Skeletal muscle cell (primary cell): ENCODE data around the gene ALDH3A2.

Experiments
- DNase-seq: peaks from one replicate; pipeline ENCODE4 v3.0.0-alpha.2; 2010; ENCODE audit warnings: low read depth
- H3K4me3 ChIP-seq: 2 replicates; pipeline ENCODE4 v1.5.1; 2011; ENCODE audit warnings: low read depth, mild to moderate bottlenecking, control low read depth, low read length, moderate library complexity

The ALDH3A2 gene

GRCh38 chr17:19648475-19649273 lies at the start of gene ALDH3A2:
Gene ALDH3A2, plus strand, starts transcription at chr17:19648751. Its CDS starts 221 bp downstream, at chr17:19648972.
- peak; percentile 64 for DNase-seq
- H3K4me3 ChIP-seq, result peak within 1 kb of the TSS; percentile 69

DNA sequence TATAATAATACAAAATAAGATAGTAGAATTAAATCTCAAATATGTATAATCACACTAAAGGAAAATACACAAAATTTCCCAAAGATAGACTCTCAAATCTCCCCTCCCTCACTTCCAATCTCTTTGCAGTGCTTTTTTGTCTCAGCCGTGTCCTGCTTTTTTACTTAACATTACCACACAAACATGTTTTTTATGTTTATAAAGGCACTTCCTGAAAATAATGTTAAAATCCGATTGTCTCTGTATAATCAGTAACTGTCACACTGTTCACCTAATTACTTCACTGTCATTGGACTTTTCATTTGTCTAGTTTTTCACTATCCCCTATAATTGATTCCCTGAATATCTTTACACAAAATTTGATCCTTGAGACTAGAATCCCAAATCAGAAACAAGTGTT lies 38.2 kb upstream of the ALDH3A2 start:
- DNase-seq, result no peak
- H3K4me3 ChIP-seq, result no peak overlapping the region

GRCh38 chr17:19610879-19611278 lies 37.7 kb upstream of the ALDH3A2 start:
- no peak overlapping the region for H3K4me3 ChIP-seq
- DNase-seq, result no peak

DNA sequence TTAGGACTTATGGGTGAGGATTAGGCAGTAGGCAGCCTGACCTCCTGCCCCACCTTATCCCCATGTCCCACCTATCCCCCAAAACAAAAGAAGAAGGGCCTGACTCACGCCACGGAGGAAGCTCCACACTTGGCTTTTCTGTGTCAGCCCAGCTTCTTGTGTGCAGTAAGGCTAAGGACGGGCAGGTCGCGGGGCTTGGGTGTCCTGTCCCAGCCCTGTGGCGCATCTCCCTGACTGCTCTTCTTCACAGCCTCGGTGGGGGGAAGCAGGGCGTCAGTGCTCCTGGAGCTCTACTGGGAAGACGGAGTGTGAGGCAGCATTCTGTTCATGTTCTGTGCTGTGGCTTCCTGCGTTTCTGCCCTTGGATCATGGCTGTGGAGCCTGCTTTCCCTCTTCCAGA lies 34.6 kb upstream of the ALDH3A2 start:
- H3K4me3 ChIP-seq, result no peak overlapping the region
- DNase-seq, result no peak

DNA sequence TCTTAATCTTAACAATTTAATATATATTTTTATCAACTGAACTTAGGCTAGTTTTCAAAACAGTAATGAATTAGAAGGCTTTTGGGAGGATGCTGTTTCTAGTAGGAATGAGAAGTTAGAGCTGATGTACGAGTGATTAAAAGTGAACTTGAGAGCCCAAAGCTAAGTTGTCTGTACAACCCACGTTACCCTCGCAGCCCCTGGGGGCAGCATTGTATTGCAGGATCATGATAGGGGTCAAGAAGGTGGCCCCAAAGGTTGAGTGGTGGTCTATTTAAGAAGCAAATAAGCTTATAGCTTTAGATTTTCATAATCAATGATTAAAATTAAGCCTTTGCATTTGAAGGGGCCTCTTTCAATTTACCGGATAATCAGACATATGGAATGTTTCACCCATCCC lies 33.7 kb upstream of the ALDH3A2 start:
- no peak overlapping the region for H3K4me3 ChIP-seq
- no peak for DNase-seq

DNA sequence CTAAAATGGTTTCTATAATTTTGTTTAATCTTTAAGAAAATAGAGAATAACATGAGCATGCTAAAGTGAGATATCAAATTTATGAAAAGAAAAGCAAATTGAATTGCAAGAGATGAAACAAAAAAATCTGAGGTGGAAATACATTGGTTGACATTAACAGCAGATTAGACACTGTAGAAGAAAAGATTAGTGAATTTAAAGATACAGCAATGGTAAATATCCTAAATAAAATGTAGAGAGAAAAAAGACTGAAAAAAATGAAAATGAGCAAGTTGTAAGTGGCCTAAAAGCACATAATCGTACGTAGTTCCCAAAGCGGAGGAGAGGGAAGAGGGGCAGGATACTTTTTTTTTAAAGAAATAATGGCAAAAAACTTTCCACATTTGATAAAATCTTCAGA lies 30.5 kb upstream of the ALDH3A2 start:
- DNase-seq, result no peak
- no peak overlapping the region for H3K4me3 ChIP-seq

DNA sequence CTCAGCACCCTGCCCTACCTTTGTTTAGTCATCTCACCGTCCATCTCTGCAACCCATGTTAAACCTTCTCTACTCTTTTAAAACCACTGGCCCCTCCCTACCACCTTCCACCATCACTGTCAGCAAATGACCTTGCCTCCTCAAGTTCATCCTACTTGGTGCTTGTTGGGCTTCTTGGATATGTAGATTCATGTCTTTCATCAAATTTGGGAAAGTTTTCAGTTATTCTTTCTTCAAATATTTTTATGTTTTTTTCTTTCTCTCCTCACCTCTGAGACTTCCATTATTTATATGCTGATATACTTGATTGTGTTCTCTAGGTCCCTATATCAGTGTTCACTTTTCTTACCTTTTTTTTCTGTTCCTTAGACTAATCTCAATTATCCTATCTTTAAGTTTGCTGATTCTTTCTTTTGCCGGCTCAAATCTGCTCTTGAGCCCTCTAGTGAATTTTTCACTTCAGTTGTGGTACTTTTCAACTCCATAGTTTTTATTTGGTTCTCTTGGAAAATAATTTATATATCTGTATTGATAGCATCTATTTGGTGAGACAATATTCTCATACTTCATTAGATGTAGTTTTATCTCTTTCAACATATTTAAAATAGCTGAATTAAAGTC lies 28.7 kb upstream of the ALDH3A2 start:
- DNase-seq, result no peak
- no peak overlapping the region for H3K4me3 ChIP-seq

GRCh38 chr17:19621697-19622096 lies 26.9 kb upstream of the ALDH3A2 start:
- DNase-seq, result no peak
- H3K4me3 ChIP-seq, result no peak overlapping the region

DNA sequence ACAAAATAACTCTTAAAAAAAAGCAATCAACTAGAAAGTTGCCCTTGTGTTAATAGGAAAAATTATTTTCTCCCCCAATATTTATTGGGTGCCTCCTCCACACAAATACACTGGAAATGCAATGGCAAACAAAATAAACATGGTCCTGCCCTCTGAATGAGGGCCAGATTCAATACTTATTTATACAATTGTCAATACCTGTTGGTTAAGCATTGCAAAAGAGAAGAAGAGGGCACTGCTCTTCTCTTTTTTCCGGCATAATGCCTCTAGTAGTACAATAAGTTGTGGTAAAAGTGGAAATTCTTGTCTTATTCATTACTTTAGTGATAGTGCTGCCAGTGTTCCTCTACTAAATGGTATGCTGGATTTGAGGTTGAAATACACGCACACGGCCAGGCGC lies 22.5 kb upstream of the ALDH3A2 start:
- no peak for DNase-seq

DNA sequence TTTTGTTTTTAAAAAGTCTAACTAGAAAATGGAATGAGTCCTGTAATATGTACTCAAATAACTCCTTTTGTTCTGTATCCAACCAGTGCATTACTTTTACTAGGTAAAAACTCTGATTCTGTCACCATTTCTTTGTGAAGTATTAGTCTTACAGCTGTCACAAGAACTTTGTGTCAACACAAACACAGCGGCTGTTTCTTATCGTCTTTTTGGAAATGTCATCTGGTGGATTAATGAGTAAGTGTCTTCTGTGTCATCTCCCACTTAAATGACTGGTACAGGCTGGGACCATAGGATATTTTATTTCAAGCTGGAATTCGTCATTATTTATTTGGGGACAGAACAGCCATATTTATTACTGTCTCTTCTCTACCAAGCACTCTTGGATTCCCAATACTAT lies 19.1 kb upstream of the ALDH3A2 start:
- no peak for DNase-seq
- no peak overlapping the region for H3K4me3 ChIP-seq

More for the DNA sequence above, 22.5 kb upstream of the ALDH3A2 start:
- no peak overlapping the region for H3K4me3 ChIP-seq

DNA sequence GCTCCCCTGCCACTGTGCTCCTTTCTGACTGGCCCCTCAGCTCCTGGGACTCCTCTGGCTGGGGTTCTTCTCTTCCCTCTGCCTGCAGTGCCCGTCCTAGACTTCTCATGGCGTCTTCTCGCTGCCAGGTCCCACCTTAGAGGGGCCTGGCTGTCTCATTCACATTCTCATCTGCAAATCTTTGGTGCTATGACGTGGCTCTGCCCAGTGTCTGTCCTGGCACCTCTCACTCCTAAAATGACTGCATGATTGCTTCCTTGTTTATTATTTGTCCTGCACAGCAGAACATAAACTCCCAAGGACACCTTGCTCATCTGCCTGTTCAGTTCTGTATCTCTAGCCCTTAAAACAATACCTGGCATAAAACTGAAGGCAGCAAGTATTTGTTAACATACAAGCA lies 18.5 kb upstream of the ALDH3A2 start:
- DNase-seq, result no peak

GRCh38 chr17:19630661-19631060 lies 17.9 kb upstream of the ALDH3A2 start:
- H3K4me3 ChIP-seq, result no peak overlapping the region
- no peak for DNase-seq

More for the DNA sequence above, 18.5 kb upstream of the ALDH3A2 start:
- H3K4me3 ChIP-seq, result no peak overlapping the region

GRCh38 chr17:19631905-19632304 lies 16.6 kb upstream of the ALDH3A2 start:
- no peak overlapping the region for H3K4me3 ChIP-seq
- no peak for DNase-seq

DNA sequence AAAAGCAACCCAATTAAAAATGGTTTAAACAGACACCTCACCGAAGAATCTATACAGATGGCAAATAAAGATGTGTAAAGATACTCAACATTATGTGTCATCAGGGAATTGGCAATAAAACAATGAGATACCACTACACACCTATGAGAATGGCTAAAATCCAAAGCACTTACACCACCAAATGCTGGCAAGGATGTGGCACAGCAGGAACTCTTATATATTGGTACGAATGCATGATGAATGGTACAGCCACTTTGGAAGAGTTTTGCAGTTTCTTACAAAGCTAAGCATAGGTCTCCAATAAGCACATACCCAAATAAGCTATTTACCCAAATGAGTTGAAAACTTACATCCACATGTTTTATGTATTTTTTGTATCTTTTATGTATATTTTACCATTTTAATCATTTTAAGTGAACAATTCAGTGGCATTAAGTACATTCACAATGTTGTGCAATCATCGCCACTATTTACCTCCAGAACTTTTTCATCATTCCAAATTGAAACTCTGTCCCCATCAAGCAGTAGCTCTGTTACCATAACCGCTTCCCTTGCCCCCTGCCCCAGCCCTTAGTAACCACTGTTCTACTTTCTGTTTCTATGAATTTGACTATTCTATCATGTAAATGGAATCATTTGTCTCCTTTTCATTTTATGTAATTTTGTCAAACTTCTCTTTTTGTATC lies 6.7 kb upstream of the ALDH3A2 start:
- DNase-seq, result no peak
- no peak overlapping the region for H3K4me3 ChIP-seq

DNA sequence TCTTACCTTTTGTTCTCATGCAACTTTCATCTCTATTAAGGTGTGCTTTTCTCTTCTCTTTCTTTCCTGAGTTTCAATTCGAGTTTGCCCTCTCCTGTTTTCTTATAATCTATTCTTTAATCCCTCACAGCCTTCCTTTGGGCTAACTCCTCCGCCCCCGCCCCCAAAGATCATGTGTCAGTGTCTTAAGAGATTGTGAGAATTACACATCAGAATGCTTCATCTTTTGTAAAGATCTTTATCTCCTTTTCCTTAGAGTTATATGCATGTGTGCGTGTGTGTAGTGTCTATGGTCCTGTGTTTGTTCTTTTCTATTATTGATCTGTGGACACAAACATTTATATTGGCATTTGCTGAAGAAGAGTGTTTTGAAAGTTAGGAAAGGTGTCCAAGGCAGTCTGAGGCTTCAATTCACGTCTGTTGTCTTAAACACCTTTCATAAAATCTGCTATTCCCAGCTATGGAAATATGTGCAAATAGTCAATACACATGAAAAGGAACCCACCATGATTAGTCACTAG lies 6.1 kb upstream of the ALDH3A2 start:
- H3K4me3 ChIP-seq, result no peak overlapping the region
- no peak for DNase-seq

- no peak for DNase-seq
- H3K4me3 ChIP-seq, result no peak overlapping the region
These were observed 3.9 kb upstream of the ALDH3A2 start for GRCh38 chr17:19644493-19645210.

DNA sequence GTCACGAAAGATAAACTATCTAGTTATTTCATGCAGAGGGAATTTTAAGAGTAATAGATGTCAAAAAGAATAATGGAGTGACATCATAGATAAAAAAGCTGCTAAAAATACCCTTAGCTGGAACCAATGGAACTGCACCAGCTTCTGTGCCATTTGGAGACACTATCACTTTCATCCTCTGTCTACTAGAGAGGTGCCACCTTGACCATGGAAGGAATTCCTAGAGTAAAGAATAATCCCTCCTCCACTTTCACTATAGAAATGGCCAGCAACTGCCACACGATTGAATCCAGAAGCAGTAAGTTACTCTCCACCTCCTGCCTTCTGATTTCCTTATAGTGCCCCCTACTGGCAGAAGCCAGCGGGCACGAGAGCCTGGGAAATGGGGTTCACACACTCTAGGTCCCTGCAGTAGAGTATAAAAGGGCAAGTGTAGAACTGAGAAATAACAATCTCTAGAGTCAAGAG lies 2.8 kb upstream of the ALDH3A2 start:
- DNase-seq, result no peak

GRCh38 chr17:19646788-19647696 lies 1.5 kb upstream of the ALDH3A2 start:
- no peak for DNase-seq
- peak overlapping the region; percentile 69 for H3K4me3 ChIP-seq

More for the DNA sequence above, 2.8 kb upstream of the ALDH3A2 start:
- no peak overlapping the region for H3K4me3 ChIP-seq
